NCI-H226 (cell line): ENCODE measurements around the gene ZSWIM8.
"Not testable (repeated sequence)": the region's sequence is repeated elsewhere in the genome, so short reads cannot be mapped to it uniquely, and the experiment has no call there.

ENCODE experiments used
- DNase-seq: peaks from one replicate; pipeline ENCODE4 v3.0.0-alpha.2; 2015

ZSWIM8 gene

DNA sequence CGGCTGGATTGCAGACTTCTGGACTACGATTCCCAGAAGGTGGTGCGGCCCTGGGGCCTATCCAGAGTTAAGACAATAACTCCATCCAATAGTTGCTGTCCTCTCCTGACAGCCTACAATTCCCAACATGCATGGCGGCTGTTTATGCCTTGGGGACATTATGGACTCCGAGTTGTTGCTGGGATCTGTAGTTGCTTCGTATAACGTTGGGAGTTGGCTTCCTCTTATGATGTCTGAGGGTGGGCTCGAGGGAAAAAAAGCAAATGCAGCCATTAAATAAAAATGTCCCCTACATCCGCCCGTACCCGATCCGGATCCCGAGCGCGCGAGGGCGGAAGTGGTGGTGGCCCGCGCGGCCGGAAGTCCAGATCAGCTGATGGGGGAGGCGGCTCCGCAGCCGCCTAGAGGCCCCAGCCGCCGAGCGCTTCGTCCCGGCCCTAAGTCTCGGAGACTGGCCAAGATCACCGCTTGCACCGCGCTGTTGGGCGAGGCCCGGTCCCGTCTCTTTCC is at the start of gene ZSWIM8:
Gene ZSWIM8 (plus strand): TSS at position 396 of the 510 bp plus-strand sequence. CDS start 273 bp downstream, outside the sequence.
- DNase-seq = peak; percentile 90

- not testable (repeated sequence) for DNase-seq
Observed at GRCh38 chr10:73740501-73741254, 44.7 kb upstream of the ZSWIM8 start.

DNA sequence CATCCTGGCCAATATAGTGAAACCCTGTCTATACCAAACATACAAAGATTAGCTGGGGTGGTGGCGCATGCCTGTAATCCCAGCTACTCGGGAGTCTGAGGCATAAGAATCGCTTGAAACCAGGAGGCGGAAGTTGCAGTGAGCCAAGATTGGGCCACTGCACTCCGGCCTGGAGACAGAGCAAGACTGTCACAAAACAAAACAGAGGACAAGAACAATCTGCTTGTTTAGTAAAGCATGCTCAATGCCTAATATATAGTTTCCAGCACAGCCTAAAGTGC is 43.0 kb upstream of the ZSWIM8 start:
- no peak for DNase-seq

DNA sequence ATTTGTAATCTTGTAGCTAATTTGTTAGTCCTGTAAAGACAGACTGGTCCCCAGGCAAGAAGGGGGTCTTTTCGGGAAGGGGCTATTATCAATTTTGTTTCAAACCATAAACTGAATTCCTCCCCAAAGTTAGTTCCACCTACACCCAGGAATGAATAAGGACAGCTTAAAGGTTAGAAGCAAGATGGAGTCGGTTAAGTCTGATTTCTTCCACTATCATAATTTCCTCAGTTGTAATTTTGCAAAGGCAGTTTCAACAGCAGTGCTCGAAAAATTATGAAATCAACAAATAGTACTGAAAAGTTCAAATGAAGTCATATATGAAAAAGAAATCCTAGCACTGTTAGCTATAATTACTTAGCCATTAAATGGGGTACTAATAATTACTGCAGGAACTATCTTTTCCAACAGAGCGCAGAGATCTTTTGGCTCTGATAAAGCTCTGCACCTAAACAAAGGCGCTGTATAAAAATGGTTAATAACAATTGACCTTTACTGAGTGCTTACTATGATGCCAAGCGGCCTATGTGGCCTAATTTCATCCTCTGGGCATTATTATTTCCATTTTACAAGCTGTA is 42.0 kb upstream of the ZSWIM8 start:
- DNase-seq = no peak

- peak; percentile 92 for DNase-seq
Observed at GRCh38 chr10:73743905-73744663, 41.3 kb upstream of the ZSWIM8 start, which contains the start of gene SEC24C. Gene SEC24C, plus strand, starts transcription at chr10:73744372. Its CDS starts 2,461 bp downstream, at chr10:73746833.

- no peak for DNase-seq
Observed at GRCh38 chr10:73744664-73744975, 40.8 kb upstream of the ZSWIM8 start.

DNA sequence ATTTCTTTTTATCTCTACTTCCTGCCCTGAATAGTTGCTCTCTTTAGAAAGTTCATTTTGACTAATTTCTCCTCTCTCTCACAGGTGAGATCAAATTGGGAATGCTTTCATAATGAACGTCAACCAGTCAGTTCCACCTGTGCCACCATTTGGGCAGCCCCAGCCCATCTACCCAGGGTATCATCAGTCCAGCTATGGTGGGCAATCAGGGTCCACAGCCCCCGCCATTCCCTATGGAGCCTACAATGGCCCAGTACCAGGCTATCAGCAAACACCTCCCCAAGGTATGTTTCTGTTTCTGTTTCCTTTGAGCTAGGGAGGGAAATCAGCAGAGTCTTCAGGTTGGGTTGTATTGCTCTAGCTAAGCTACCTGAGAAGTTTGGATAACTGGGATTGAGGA is 38.7 kb upstream of the ZSWIM8 start:
- DNase-seq = no peak

- no peak for DNase-seq
Observed at GRCh38 chr10:73750819-73751218, 34.6 kb upstream of the ZSWIM8 start.

DNA sequence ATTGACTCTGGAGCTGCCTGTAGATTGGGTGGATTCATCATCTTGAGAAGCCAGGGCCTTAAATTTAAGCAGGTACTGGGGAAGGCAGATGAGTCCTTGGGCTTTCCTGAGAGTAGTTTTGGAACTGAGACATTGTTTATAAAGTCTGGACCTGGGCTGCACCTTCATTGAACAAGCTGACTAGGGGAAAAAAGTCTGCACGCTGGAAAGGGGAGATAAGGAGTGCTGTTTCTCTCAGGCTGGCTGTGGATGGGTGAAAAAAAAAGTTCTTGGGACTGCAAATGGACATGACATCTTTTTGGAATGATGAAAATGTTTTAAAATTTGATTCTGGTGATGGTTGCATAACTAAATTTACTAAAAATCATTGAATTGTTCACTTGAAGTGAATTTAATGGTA is 29.2 kb upstream of the ZSWIM8 start:
- no peak for DNase-seq

GRCh38 chr10:73758704-73759511 is 26.5 kb upstream of the ZSWIM8 start:
- no peak for DNase-seq

DNA sequence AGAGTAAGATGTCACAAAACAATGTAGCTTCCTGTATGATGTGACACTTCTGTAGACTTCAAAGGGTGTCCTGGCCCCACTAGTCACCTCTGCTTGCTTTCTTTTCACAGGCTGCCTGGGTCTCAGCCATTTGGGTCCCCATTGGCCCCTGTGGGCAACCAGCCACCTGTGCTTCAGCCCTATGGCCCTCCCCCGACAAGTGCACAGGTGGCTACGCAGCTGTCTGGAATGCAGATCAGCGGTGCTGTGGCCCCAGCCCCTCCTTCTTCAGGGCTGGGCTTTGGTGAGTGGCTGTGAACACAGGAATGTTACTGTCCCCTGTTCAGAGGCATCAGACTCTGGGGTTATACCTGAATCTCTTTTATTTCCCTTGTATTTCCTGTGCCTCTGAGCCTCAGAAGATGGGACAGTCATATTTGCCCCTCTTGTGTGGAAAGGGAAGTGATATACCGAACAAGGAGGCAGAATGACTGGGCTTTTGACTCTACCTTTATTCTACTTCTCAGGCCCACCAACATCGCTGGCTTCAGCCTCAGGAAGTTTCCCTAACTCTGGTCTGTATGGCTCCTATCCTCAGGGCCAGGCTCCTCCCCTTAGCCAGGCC is 25.8 kb upstream of the ZSWIM8 start:
- DNase-seq = no peak

DNA sequence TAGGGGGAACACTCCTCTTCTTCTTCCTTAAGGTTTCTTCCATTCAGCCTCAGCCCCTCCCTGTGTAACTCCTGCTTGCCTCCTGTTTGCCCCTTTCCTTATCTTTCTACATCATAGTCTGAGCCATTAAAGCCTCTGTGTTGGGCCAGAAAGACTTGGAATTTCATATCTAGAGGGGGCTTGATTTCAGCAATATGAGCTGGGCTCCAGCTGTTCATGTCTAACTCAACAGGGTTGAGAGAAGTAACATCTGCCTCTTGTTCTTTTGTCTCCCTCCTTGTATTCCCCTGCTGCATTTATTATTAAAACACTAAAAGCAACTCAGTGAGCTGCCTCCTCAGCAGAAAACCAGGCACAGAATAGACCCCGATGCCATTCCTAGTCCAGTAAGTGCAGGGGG is 23.6 kb upstream of the ZSWIM8 start:
- no peak for DNase-seq

DNA sequence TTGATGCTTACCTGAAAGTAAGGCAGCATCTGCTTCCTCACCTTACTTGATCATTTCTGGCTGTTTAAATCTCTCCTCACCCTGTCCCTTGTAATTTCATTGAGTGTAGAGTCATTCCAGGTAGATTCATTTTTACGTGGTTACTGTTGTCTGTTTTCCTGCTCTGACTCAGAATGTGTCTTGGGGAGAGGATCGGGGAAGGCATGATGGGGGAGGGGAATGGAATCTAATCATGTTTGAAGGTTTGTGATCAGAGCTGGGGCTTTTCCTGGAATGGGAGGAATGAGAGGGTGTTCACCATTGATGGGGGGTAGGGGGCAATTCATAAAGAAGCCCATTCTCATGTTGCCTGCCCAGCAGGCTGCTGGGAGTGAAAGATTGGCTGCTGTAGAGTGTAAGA is 22.5 kb upstream of the ZSWIM8 start:
- peak; percentile 40 for DNase-seq

GRCh38 chr10:73763343-73763742 is 22.1 kb upstream of the ZSWIM8 start:
- no peak for DNase-seq

DNA sequence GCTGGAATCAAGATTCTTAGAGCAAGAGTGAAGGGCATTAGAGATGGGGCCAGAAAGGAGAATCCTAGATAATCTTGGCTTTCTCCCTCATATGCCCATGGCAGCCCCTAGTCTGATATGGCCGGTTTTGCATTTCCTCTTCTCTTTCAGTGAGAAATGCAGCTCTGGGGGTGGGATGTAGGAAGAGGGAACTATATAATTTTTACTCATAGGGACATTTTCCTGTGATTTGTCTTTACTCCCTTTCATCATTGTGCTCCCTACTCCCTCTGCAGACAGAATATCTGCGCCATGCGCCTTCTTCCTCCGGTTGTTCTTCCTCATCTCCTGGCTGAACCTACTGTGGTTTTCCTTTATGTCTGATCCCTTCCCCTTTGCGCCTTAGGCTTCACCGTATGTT is 20.3 kb upstream of the ZSWIM8 start:
- DNase-seq = no peak

GRCh38 chr10:73768881-73769280 is 16.5 kb upstream of the ZSWIM8 start:
- no peak for DNase-seq

DNA sequence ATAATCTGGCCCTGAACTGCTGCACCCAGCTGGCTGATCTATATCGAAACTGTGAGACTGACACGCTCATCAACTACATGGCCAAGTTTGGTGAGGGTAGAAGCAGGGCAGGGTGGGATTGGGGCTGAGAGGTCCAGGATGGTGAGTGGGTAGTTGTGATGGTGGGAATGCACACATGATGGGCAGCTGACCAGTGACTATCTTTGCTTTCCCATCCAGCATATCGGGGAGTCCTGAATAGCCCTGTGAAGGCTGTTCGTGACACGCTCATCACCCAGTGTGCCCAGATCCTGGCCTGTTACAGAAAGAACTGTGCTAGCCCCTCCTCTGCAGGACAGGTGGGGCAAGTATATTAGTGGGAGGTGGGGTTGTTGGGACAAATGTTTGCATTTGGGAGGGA is 16.0 kb upstream of the ZSWIM8 start:
- no peak for DNase-seq

DNA sequence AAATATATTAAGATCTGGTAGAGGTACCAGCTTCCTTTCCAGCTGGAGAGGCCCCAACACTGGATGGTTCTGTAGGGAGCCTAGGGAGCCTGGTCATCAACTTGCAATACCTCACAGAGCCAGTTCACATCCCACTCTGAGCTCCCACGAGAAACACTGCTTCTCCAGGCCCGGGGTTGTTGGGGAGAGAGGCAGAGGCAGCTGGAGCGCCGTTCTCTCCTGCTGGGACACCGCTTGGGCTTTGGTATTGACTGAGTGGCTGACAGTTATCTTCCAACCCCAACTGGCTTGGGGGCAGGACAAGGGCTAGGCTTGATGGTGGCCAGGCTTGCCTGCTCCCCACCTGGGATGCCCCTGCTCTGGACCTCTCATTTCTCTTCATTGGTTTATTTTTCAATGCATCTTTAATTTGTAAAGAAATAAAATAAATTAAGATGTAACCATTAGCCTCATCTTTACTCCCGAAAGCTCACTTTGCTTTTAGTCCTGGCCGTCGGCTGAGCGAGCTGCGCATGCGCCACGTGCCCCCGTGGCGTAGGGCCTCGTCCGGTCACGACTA is 13.6 kb upstream of the ZSWIM8 start:
- DNase-seq = no peak

GRCh38 chr10:73772281-73773151 is 12.9 kb upstream of the ZSWIM8 start:
- DNase-seq = peak; percentile 89

DNA sequence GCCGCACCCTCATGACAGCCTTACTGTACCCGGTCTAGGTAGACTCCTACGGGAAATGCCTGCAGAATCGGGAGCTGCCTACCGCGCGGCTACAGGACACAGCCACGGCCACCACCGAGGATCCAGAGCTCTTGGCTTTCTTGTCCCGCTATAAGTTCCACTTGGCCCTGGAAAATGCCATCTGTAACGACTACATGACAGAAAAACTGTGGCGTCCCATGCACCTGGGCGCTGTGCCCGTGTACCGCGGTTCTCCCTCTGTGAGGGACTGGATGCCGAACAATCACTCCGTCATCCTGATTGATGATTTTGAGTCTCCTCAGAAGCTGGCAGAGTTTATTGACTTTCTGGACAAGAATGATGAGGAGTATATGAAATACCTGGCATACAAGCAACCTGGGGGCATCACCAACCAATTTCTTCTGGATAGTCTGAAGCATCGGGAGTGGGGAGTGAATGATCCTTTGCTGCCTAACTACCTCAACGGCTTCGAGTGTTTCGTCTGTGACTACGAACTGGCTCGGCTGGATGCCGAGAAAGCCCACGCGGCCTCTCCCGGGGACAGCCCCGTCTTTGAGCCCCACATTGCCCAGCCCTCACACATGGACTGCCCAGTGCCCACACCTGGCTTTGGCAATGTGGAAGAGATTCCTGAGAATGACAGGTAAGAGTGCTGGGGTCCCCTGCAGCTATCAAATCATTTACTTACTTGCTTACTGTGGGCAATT is 12.1 kb upstream of the ZSWIM8 start:
- DNase-seq = no peak

DNA sequence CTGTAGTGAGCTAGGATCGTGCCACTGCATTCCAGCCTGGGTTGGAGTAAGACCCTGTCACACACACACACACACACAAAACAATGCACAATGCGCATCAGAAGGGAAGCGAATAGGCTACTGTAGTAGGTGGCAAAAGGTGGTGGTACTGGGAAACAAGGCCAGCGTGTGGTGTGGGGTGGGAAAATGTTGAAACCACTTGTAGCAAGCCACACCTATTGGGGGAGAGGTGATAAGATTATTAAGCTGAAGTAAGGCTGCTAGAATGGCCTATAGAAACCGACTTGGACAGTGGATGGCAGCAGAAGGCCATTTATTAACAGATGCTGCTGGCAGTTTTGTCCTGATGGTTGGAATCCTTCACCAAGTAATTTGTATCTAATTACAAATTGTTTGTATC is 10.8 kb upstream of the ZSWIM8 start:
- peak; percentile 30 for DNase-seq
